Smooth muscle cell of the brain vasculature (primary cell): ENCODE results near the gene SHROOM3.
"Not testable (repeated sequence)": the region's sequence is repeated elsewhere in the genome, so short reads cannot be mapped to it uniquely, and the experiment has no call there.

Source experiments
- DNase-seq: peaks from one replicate; pipeline ENCODE4 v3.0.0-alpha.2; 2012; ENCODE audit warnings: low read depth, low spot score

Gene SHROOM3

DNA sequence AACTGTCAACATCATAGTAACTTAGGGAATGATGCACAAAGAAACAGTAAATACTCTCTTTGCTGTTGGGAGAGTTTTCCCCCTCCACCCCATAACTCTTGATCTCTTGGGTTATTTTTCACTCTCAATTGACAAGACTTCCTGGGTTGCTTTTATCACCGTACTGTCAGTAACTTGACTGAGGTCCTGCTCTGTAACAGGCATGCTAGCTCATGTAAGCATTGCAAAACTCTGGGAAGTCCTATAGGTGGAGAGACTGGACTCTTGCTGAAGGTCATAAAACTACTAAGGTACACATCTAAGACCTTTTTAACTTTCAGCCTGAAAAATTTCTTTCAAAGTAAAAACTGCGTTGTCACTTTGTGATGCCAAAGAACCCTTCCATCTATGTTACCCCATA lies 10.9 kb downstream of the SHROOM3 start:
- no peak for DNase-seq

DNA sequence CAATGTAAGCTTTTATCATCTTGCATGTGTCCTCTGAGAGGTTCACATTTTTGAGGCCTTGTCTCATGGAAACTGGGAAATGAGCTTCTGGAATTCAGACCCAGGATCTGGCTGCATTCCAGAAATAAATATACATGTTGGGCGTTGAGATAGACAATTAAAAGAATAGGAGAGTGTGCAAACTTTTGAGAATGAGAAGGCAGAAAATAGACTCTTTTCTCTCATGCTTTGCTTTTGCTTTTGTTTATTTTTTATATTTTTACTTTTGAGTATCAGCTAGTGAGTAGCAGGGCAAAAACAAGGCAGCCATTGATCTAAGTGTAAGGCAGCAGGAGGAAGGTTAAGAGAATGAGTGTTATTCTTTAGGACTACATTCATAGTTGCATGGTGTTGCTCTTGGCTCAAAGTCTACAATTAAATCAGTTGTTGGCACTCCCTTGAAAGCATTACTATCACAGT lies 12.4 kb downstream of the SHROOM3 start:
- DNase-seq: no peak

DNA sequence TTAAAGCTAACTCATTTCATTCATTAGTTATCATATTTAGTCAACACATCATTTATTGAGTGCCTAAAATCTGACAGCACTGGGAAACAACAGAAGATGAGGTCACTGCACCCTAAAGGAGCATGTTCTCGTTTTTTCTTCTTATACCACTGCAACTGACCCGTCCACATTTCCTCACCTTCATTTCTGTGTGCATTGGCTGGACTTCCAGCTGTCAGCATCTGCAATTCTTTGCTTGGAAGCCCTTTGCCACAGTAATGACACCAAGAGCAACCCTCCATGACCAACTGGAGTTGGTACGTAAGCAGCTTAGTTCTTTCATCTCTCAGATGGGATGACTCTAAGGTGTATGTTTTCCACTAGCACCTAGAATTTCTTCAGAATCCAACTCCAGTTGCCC lies 13.2 kb downstream of the SHROOM3 start:
- no peak for DNase-seq

DNA sequence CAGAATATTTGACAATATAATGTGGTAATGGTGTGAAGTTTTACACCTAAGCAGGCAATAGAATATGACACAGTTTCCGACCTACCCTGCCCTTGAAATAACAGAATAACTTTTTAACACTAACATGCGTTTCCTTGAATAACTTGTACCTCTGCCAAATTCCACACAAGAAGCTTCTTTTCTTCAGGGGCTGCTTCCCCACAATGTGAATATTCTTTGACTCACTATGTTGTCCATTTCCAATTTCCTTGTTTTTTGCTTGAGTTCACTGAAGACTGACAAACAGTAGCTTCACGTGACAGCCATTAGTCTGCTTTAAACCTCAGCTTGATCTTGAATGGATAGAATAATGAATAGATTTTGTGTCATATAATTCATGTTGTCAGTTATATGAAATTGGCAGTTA lies 14.3 kb downstream of the SHROOM3 start:
- DNase-seq: no peak

DNA sequence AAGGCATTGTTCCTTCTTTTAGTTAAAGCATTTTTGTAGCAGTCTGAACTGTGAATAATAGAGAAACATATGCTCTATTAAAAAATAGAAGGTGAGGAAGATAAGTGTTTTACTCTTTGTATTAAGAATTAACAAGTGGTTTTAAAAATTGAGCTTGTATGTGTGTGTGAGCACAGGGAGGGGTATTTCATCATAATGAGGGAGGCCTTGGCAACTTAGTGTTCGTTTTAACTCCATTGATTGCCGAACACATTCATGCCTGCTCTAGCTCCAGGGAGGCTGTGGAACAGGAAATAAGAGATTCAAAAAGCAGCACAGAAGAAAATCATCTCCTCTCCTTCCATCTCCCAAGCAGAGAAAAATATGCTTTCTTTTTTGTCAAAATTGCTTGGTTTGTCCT lies 14.8 kb downstream of the SHROOM3 start:
- no peak for DNase-seq

DNA sequence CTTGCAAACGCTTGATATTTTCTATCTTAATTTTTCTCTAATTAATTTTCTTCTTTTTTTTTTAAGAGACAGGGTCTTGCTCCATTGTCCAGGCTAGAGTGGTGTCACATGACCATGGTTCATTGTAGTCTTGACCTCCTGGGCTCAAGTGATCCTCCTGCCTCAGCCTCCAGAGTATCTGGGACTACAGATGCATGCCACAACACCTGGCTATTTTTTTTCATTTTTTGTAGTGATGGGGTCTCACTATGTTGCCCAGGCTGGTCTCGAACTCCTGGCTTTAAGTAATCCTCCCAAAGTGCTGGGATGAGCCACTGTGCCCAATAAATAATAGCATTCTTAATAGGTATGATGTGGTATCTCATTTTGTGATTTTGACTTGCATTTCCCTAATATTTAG lies 18.2 kb downstream of the SHROOM3 start:
- DNase-seq: no peak

DNA sequence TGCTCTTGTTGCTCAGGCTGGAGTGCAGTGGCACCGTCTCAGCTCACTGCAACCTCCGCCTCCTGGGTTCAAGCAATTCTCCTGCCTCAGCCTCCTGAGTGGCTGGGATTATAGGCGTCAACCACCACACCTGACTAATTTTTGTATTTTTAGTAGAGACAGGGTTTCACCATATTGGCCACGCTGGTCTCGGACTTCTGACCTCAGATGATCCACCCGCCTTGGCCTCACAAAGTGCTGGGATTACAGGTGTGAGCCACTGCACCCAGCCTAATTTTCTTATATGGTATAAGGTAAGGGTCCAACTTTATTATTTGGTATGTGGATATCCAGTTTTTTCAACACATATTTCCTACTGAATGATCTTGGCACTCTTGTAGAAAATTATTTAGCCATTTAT lies 19.0 kb downstream of the SHROOM3 start:
- not testable (repeated sequence) for DNase-seq

DNA sequence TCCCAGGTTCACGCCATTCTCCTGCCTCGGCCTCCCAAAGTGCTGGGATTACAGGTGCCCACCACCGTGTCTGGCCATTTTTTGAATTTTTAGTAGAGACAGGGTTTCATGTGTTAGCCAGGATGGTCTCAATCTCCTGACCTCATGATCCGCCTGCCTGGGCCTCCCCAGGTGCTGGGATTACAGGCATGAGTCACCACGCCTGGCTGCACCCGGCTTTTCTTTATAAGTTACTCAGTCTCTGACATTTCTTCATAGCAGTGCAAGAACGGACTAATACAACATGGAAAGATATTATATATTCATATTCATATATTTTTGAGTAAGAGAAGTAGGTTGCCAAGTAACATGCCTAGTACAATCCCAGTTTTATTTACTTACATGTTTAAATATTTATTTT lies 22.9 kb downstream of the SHROOM3 start:
- DNase-seq: no peak

DNA sequence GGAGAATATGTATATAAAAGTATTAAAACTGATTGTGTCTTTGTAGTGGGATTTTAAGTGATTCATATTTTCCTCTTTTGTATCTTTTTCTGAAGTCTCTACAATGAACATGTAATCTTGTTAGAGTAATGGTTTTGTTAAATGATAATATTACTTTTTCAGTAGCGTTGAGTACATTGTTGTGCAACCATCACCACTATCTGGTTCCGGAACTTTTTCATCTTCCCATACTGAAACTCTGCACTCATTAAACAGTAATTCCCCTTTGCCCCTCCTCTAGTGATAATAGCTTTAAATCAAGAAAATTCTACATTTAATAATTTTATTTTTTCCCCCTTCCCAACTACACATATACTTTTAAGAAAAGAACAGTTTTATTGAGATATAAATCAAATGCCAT lies 23.3 kb downstream of the SHROOM3 start:
- no peak for DNase-seq

DNA sequence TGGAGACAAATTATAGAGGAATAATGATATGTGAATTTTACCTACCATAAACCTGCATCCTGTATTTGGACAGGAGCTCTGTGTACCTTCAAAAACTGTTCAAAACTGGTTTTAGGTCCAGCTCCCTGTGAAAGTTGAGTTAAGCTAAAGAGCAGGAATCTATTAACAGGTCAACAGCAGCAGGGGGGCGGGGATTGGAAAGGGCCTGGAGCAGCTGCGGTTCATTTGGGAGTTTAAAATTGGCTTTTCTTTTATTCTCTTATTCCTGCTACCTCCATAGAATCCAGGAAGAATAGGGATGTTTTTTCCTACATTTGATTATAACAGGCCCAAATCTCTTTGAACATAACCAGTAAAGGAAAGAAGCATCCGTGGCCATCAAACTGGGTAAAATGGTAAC lies 23.8 kb downstream of the SHROOM3 start:
- DNase-seq: no peak

DNA sequence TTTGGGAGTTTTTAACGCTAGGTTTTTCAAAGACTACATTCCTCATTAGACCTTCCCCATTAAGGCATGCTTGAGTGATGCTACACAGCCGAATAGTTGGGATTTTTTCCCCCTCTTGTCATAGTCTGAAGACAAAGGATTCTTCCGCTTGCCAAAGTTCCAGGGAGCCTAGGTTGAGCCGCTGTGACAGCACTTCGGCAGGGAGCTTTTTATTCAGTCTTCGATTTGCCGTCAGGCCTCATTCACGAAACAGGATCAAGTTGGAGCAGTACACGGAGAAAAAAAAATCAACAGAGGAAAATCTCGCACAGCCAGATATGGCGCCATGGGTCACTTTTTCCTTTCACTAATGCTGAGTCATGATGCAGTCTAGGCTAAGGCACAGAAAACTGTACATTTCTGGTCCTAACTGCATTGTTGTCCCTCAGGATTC lies 24.3 kb downstream of the SHROOM3 start:
- DNase-seq: no peak

DNA sequence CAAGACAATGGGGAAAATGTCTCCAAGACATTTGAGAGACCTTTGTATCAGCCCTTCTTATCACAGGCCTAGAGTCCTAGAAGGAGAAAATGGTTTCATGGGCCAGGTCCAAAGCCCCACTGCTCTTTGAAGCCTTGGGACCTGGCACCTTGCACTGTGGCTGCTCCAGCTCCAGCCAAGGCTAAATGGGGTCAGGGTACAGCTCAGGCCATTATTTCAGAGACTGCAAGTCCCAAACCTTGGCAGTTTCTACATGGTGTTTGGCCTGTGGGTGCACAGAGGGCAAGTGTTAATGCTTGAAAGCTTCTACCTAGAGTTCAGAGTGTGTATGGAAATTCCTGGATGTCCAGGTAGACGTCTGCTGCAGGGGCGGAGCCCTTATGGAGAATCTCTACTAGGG lies 28.5 kb downstream of the SHROOM3 start:
- no peak for DNase-seq

DNA sequence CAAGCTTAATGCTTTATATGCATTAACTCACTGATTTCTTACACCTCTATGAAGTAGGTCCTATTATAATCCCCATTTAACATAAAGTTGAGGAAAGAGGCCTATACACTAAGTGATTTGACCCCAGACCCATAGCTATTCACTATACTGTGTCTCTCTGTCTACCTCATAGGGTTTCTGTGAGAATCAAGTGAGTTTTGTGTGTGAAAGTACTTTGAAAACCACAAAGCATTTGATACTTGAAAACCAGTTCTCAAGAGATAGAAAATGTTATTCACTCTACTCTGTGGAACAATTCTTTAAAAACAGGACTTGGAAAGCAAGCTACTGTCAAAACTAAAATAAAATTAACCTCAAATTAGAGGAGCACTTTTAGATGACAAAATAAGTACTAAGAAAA lies 35.0 kb downstream of the SHROOM3 start:
- no peak for DNase-seq

DNA sequence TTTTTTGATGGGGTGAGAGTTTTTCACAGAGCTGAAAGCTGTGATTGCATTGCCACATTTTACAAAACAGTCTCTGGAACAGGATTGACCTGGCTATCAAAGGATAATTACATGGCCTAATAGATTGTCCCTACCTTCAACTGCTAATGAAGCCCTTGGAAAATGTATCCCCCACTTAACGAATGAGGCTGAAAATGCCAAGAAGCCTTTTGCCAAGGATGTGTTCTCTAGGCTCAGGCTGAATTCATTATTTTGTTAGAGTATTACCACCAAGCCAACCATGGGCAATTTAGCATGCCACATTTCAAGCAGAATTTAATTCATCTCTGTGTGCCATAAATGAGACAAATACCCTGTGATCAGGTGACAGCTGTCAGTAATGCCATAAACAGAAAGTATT lies 35.5 kb downstream of the SHROOM3 start:
- DNase-seq: no peak

DNA sequence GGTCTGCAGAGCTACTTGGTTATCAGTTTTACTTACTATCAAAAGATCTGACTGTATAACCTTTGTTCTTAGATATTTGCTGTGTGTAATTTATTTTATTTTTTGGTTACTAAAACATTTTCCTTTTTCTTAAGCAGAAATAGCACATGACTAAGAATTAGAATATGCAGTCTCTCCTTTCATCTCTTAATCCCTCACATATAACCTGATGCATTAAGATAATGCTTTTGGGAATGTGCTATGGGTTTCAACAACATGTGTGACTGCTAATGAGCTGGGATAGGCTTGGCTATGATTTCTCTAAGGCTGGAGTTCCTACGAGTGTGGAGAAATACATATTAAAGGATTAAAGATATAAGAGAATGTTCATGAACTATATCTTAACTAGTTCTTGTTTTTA lies 41.5 kb downstream of the SHROOM3 start:
- DNase-seq: no peak

DNA sequence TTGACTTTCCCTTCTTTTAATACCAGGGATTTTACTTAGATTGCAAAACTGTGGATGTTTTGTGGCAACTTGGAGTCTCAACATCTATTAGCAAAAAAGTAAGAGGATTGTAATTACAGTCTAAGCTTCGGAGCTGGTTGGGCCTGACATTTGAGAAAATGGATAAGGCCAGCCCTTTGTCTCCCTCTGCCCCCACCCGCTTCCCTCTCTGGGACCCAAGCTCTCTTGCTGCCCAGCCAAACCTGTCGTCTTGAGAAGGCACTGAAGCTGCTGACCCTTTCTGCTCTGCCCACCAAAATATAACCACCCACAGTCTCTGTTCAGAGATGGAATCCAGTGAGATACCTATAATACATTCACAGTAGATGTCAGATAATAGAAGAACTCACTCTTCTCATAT lies 49.6 kb downstream of the SHROOM3 start:
- DNase-seq: no peak

DNA sequence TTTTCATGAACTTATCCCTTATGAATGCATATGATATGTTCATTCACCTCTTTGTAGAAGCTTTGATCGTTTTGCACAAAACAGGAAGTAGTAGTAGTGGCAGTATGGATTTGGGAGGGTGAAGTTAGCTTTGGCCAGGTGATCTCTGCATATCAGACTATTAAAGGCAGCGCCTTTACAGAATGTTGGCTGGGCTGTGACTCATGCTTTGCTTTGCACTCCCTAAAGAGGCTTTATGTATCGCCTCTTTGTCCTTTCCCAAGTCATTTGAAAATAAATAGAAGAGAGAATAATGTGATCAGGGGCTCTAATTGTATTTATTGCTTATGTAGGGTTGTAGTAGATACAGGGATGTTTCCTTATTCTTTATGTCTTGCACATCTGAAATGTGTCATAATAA lies 50.4 kb downstream of the SHROOM3 start:
- DNase-seq: no peak

DNA sequence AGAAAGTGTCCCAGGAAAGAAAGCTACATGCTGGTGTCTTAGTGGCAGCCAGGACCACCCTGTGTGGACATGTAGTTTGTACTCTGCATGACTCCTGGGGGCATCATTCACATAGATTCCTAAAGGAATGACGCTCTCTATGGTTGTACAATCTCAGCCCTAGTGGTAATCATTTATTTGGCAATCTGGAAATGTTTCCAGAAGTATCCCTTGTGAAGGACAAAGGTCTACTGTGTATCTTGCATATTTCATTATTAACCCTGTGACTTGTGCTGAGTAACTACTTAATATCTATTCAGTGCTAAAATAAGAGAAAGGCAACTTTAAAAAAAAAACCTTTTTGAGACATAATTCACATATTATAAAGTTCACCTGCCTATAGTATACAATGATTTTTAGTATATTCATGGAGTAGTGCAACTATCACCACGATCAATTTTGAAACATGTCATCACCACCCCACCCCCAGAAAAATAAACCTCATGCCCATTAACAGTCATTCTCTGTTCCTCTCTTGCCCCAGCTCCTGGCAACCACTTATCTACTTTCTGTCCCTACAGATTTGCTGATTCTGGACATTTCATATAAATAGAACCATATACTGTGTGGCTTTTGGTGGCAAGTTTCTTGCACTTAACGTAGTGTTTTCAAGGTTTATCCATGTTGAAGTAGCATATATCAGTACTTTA lies 51.7 kb downstream of the SHROOM3 start:
- DNase-seq: no peak

DNA sequence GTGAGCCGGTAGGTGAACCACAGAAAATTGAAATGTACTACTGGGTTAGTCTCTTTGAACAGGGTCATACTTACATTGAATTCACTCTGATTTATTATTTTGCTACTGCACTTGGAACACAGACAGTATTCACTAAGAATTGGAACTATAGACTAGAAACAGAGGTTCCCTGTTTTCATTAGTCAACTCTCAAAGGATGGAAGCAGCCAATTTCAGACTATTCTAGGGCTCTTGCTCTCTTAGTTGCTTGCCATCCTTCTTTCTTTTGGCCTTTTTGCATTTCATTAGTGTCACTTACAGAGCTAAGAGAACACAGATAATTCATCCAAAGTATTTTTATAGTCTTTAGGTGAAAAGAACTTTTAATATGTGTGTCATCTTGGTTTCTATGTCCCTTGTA lies 52.6 kb downstream of the SHROOM3 start:
- no peak for DNase-seq

DNA sequence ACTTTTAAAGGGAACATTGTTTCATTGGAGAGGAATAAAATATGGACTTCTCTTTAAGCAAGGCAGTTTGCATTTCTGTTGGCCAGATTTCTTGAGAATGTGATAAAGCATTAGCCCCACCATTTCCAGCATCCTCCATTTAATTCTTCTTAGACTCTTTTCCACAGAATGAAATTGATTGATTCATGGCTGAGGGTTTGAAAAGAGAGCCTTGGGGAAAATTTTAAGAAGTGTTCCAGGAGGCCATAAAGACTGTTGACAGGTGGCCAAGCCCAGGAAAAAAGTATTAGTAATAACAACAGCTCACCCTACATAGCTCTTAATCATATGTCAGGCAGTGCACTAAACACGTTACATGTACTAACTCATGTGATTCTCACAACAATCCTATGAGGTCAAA lies 53.4 kb downstream of the SHROOM3 start:
- DNase-seq: no peak

DNA sequence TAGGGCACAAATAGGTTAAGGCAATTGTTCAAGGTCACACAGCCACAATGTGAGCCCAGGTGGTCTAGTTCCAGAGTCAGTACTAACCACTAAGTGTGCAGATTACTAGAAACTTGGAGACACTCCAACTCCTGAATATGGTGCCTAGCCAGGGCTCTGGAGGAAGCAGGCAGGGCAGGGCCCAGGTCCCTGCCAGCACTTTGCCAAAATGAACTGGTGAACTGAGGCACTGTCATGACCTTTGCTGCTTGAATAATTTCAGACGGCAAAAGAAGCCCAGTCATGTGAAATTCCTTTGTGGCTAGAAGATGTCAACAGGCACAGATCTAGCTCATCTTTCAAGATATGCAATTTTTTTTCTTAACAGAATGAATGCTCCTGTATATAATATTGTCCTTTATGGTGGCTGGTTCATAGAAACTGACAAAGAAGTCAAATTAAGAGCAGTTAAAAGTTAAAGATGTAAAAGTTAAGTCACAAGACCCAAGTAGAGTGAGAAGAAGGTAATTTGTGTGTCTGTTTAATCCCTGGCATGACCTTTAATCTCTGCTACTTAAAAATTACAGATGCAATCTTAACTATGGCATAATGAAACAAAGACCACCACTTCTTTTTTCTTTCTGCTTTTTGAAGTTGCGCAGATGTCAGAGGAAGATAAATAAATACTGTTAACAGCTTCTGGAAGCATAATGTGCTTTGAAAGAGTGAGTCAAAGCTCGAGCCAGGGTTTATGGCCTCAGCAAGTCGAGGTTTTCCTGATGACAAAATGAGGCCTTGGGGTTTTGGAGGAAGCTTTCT lies 54.1 kb downstream of the SHROOM3 start:
- no peak for DNase-seq

DNA sequence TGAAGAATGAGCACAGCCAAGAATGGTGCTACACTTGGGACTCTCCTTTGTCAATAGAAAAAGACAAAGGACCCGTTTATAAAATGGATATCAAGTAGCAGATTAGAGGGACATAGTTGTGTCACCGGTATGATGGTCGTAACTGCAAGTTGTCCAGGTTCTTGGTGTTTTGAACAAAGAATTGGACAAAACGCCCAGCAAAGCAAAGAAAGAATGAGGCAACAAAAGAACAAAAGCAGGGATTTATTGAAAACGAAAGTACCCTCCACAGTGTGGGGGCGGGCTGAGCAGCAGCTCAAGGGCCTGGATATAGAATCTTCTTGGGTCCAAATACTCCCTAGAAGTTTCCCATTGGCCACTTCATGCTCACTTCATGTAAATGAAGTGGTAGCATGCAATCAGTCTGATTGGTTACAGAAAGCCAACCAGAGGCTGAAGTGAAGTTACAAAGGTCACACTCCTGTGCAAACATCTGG lies 54.7 kb downstream of the SHROOM3 start:
- DNase-seq: no peak

DNA sequence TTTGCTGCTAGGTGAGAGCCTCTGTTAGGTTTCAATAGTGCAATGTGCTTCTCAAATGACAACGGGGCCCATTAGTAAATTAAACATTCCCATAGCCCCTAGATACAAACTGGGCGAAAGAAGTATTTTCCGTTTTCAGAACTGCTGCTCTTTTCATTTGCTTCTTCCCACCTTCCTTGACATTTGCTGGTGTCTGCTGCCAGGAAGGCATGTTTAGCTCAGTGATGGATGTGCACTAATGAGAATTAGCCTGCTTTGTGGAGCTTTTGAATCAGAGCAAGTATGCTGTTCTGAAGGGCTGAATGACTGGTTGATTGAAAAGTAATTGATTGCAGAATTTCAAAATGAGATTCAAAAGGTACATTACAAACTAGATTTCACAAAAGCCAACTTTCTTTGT lies 57.0 kb downstream of the SHROOM3 start:
- DNase-seq: no peak
